DMS 273 treated with DMSO at 0.1 percent for 48 hours (cell line): Measurements from ENCODE around the gene ERF.
A peak's percentile ranks its signal among the peaks of the same experiment; 100 is the strongest.
"Not testable (repeated sequence)": the region's sequence is repeated elsewhere in the genome, so short reads cannot be mapped to it uniquely, and the experiment has no call there.

Source experiments
- DNase-seq: peaks from one replicate; lab custom pipeline; 2025; lab: John Stamatoyannopoulos, UW

The ERF gene

DNA sequence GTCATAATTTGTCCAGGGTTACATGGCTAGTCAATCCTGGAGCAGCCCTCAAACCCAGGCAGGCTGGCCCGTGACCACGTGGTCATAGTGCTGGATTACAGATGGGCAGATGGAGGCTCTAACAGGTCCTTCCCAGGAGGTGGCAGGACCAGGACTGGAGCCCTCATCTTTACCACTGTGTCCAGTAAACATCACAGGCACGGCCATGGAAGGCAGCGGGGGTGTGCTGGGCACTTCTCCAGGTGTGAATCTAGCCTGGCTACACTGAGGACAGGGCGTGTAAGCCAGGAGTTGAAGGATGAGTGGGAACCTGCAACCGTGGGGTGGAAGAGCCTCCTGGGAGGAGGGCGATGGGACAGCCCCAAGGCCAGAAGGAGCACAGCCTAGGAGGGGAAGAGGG lies 20.2 kb upstream of the ERF start:
- DNase-seq = no peak

GRCh38 chr19:42274065-42274682 lies 19.2 kb upstream of the ERF start:
- DNase-seq = no peak

GRCh38 chr19:42273407-42274064 lies 18.6 kb upstream of the ERF start:
- DNase-seq = no peak

DNA sequence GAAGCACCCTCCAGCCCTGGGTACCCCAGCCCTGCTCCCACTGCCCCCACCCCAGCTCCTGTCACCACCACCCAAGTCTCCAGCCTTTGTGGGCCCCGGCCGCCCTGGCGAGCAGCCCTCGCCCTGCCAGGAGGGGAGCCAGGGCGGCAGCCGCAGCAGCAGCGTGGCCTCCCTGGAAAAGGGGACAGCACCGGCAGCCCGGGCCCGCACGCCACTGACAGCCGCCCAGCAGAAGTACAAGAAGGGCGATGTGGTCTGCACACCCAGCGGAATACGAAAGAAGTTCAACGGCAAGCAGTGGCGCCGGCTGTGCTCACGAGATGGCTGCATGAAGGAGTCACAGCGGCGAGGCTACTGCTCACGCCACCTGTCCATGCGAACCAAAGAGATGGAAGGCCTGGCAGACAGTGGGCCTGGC lies 18.1 kb upstream of the ERF start:
- DNase-seq = no peak

- DNase-seq = no peak
Measured at GRCh38 chr19:42272535-42272897, 17.6 kb upstream of the ERF start.

- DNase-seq = no peak
Measured at GRCh38 chr19:42271861-42272534, 17.1 kb upstream of the ERF start.

- DNase-seq = no peak
Measured at GRCh38 chr19:42271045-42271419, 16.1 kb upstream of the ERF start.

GRCh38 chr19:42270346-42271044 lies 15.6 kb upstream of the ERF start:
- no peak for DNase-seq

DNA sequence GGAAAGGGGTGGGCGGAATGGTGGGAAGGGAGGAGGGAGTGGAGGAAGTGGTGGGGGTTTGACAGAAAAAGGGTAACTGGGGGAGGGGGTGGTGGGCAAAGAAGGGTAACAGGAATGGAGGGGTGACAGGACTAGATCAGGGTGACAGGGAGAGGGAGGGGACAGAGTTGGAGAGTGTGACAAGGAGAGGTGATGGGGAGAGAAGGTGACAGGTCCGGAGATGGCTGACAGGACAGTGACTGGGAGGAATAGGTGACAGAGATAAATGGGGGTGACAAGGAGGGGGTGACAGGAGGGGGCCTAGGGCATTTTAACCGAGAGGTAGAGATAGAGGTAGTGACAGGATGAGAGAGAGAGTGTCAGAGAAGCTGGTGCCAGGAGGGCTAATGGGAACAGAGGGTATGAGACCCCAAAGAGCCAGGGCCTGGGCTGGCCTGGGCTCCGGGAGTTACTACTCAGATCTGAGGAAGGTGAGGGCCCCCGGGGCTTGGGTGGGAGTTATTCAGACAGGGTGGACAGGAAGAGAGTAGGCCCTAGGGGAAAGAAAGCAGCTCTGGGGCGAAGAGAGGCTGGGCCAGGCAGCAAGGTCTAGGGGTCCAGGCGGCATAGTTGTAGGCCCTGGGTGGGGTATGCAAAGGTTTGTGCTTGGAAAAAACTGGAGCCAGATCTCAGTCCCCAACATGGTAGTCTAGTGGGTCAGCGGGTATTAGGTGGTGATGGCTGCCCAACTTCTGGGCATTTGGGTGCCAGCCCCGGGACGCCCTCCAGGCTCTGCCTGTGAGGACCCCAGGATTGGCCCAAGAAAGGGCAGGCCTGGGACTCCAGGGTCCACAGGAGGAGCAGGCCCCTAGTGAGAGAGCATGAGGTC lies 14.8 kb upstream of the ERF start:
- DNase-seq = no peak

GRCh38 chr19:42268704-42269477 lies 14.0 kb upstream of the ERF start, which contains the start of gene CIC:
CIC (plus strand) TSS chr19:42269252; CDS start chr19:42271784, 2,532 bp downstream.
- peak; percentile 100 for DNase-seq

GRCh38 chr19:42268142-42268703 lies 13.3 kb upstream of the ERF start:
- peak; percentile 98 for DNase-seq

- DNase-seq = no peak
Measured at GRCh38 chr19:42267644-42268141, 12.8 kb upstream of the ERF start.

- DNase-seq = not testable (repeated sequence)
Measured at GRCh38 chr19:42266928-42267603, 12.1 kb upstream of the ERF start.

DNA sequence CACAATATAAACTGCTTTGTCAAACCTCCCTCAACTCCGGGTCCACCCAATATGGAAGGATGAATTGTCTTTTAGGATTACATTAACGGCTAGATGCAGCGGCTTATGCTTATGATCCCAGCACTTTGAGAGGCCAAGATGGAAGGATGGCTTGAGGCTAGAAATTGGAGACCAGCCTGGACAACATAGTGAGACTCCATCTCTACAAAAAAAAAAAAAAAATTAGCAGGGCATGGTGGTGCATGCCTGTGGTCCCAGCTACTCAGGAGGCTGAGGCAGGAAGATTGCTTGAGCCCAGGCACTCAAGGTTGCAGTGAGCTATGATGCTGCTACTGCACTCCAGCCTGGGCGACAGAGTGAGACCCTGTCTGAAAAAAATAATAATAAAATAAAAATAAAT lies 11.2 kb upstream of the ERF start:
- DNase-seq = not testable (repeated sequence)

DNA sequence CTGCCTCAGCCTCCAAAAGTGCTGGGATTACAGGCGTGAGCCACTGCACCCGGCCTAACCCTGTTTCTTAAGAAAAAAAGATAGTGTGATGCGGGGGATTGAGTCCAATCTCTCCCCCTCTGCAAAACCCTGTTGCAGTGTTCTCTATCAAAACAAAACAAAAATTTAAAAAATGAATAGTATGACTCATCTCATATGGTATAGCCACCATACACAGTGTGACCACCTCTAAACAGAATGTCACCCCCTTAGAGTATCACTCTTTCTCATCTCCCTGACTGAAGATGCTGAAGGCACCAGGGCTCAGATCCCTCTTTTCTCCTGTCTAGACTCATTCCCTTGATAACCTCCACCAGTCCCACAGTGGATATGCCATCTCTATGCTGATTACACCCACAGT lies 6.8 kb upstream of the ERF start:
- no peak for DNase-seq

GRCh38 chr19:42257842-42258241 lies 2.9 kb upstream of the ERF start:
- not testable (repeated sequence) for DNase-seq

GRCh38 chr19:42255766-42256745 lies 1.1 kb upstream of the ERF start:
- no peak for DNase-seq

GRCh38 chr19:42254089-42254849 lies 659 bp downstream of the ERF start:
- DNase-seq = no peak
